ENCODE measurements around the gene NUDCD2.
"Not testable (repeated sequence)": the region's sequence is repeated elsewhere in the genome, so short reads cannot be mapped to it uniquely, and the experiment has no call there.

NUDCD2 gene

DNA sequence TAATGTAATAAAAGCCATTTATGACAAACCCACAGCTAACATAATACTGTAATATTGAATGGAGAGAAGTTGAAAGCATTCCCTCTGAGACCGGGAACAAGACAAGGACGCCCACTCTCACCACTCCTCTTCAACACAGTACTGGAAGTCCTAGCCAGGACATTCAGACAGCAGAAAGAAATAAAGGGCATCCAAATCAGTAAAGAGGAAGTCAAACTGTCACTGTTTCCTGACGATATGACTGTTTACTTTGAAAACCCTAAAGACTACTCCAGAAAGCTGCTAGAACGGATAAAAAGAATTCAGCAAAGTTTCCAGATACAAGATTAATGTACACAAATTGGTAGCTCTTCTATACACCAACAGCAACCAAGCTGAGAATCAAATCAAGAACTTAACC is 33.8 kb downstream of the NUDCD2 start:
- DNase-seq (ENCODE audit: low read depth in 2 of 2): not testable (repeated sequence)

DNA sequence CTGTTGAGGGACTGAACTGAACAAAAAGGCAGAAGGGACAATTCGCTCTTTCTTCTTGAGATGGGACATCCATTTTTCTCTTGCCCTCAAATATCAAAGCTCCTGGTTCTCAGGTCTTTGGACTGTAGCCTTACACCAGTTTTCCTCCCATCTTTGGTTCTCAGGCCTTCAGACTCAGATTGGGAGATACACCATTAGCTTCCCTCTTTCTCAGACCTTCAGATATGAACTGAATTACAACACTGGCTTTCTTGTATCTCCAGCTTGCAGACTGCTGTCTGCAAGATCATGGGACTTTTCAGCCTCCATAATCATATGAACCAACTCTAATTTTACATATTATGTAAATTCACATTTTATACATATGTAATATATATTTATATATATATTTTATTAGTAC is 35.1 kb downstream of the NUDCD2 start:
- no peak for DNase-seq (ENCODE audit: low read depth in 2 of 2)

- DNase-seq (ENCODE audit: low read depth in 2 of 2): not testable (repeated sequence)
Measured at GRCh38 chr5:163415673-163416072, 44.2 kb downstream of the NUDCD2 start.

DNA sequence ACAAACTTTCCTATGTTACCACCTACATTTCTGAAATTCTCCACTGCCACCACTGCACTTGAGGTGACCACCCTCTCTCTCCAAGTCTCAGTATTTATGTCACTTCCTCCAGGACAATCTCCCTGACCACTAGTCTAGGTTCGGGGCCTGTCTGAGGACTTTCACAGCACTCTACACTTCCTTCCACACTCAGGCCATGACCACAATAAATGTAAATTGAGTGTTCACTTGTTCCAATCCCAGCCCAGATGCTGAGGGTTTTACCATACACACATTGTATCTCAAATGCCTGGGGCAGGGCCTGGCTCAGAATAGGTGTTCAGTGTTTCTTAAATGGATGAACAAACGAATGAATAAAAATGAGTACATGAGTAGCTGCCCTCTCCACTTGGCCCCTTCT is 49.4 kb downstream of the NUDCD2 start:
- no peak for DNase-seq (ENCODE audit: low read depth in 2 of 2)

GRCh38 chr5:163409384-163409783 is 50.5 kb downstream of the NUDCD2 start:
- DNase-seq (ENCODE audit: low read depth in 2 of 2): no peak

GRCh38 chr5:163408311-163408923 is 51.5 kb downstream of the NUDCD2 start:
- peak; percentile 10 to 33 for DNase-seq (ENCODE audit: low read depth in 2 of 2)

DNA sequence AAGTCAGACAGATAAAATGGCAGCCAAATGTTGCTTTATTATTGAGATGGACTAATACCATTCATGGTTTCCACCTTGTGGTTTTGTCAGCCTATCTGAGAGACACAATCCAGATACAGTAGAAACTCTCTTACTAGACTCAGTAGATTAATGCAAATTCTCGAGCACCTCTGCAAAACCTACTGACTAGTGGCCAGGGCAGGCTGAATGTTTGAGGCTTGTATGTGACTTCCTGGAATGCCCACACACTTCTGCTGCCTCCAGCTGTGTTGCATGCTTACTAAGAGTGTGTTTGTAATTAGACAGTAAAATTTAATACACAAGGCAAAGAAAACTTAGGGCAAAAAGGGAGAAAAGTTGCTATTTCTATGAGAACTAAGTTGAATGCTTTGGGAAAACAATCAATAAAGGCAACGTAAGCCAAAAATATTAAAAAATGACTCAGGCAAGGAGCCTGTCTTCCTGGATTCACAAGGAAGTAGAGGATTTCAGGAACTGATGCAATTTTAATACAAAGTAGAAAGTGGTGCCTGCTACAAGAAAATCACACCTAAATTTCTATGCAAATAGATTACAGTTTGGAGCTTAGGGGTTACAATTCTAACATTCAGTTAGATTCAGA is 52.8 kb downstream of the NUDCD2 start:
- DNase-seq (ENCODE audit: low read depth in 2 of 2): no peak

- no peak for DNase-seq (ENCODE audit: low read depth in 2 of 2)
Measured at GRCh38 chr5:163404364-163405173, 55.3 kb downstream of the NUDCD2 start.

DNA sequence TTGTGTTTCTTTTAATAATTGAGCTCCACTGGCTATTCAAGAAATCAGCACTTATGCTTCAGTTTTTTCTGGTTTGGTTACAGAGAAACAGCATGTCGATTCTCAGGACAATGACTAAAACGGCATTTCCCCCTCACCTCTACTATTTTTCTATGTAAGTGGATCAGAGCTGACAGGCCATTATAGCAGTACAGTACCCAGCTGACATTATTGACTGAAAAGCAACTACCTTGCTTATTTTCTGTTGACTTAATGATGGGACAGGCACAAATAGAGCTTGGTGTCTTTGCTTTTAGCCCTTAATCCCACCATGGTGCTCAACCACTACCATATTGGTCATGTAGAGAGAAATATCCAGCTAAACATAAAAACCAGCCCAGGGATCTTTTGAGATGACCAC is 57.9 kb downstream of the NUDCD2 start:
- no peak for DNase-seq (ENCODE audit: low read depth in 2 of 2)

GRCh38 chr5:163401271-163401670 is 58.6 kb downstream of the NUDCD2 start:
- no peak for DNase-seq (ENCODE audit: low read depth in 2 of 2)

DNA sequence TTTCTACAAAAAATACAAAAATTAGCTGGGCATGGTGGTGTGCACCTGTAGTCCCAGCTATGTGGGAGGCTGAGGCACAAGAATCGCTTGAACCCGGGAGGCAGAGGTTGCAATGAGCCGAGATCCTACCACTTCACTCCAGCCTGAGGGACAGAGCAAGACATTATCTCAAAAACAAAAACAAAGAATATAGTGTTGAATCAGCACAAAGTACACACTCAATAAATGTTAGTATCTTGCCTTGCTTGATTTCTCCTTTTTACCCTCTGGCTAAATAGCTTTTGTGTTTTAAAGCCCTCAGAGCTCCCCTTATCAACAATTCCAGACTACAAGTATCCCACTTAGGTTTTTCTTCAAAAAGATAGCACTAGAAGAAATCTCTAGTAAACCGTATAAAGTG is 60.0 kb downstream of the NUDCD2 start:
- DNase-seq (ENCODE audit: low read depth in 2 of 2): no peak

DNA sequence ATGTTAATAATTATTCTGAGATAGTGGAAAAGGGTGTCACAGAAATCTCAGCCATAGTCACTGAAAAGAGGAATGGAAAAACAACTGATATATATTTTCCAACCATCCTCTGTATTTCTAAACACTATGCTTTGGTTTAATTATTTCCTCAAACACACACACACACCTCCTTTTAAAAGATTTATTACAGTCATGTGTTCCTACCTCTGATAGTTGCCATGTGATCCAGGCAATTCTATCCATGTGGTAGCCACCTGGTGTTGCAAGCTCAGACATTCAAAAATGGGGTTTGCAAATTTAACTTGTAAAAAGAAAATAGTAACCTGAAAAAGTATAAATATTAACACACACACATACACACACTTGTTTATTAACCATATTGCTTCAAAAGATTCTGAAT is 62.5 kb downstream of the NUDCD2 start:
- no peak for DNase-seq (ENCODE audit: low read depth in 2 of 2)

GRCh38 chr5:163396818-163397340 is 63.0 kb downstream of the NUDCD2 start:
- not testable (repeated sequence) for DNase-seq (ENCODE audit: low read depth in 2 of 2)

Measured in stimulated activated CD4-positive, alpha-beta T cell treated with anti-CD3 and anti-CD28 coated beads, Interleukin-15, amount 100 ng/mL, for 48 hours (primary cell).